ENCODE data around the gene ZNF516.

Gene ZNF516

DNA sequence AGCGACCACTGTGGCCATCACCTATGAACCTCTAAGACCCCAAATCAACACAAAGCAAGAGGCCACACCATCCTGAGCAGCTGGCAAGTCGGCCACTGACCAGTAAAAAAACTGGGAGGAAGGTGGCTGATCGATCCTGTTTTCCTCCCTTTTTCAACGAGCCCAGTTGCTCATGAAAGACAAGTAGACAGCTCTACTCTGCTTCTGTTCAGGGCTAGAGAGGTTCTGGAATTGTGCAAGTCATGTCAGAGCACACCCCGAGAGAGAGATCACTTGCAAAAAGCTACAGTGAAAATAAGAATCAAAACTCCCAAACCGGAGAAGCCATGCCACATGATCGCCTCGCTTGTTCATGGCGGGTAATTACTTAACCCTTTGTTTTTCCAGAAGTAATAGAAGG, 34.6 kb downstream of the ZNF516 start:
- TF ChIP-seq, protein P1, sequence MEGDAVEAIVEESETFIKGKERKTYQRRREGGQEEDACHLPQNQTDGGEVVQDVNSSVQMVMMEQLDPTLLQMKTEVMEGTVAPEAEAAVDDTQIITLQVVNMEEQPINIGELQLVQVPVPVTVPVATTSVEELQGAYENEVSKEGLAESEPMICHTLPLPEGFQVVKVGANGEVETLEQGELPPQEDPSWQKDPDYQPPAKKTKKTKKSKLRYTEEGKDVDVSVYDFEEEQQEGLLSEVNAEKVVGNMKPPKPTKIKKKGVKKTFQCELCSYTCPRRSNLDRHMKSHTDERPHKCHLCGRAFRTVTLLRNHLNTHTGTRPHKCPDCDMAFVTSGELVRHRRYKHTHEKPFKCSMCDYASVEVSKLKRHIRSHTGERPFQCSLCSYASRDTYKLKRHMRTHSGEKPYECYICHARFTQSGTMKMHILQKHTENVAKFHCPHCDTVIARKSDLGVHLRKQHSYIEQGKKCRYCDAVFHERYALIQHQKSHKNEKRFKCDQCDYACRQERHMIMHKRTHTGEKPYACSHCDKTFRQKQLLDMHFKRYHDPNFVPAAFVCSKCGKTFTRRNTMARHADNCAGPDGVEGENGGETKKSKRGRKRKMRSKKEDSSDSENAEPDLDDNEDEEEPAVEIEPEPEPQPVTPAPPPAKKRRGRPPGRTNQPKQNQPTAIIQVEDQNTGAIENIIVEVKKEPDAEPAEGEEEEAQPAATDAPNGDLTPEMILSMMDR (IDR thresholded peaks at IDR 0.05; ENCODE audit: control insufficient read depth, extremely low read depth, insufficient read depth): no peak
- DNase-seq (ENCODE audit: low read depth): no peak
- no peak overlapping the region for H3K4me3 ChIP-seq (ENCODE audit: low read depth, low read length)

DNA sequence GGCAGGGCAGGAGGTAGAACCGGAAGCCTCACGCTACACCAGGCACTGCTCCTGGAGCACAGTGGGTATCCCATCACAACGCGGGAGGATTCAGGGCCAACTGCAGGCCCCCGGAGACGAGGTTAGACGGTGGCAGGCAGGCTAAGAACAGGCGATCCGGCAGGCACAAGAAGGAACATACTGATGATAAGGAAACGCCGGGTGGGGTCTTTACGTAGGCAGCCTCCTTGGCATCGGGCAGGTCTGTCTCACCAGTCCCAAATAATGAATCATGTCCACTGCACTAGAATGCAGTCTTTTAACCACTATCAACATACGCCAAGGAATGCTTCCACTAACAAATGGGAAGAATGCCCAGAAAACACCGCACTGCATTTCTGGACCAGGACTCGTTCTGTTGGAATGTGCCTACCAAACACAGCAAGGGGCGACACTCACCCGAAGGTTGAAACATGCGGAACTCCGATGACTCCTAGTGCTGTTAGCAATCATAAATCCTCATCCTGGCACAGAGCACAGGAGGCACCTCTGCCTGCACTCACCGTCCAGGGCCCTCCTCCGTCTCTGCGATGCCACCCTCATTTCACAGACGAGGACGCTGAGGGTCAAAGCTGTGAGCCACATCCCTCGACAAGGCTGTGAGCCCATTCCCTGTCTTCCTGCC, 35.2 kb downstream of the ZNF516 start:
- H3K4me3 ChIP-seq (ENCODE audit: low read depth, low read length): no peak overlapping the region
- no peak for DNase-seq (ENCODE audit: low read depth)
- TF ChIP-seq, protein P1 (IDR thresholded peaks at IDR 0.05; ENCODE audit: control insufficient read depth, extremely low read depth, insufficient read depth): no peak

DNA sequence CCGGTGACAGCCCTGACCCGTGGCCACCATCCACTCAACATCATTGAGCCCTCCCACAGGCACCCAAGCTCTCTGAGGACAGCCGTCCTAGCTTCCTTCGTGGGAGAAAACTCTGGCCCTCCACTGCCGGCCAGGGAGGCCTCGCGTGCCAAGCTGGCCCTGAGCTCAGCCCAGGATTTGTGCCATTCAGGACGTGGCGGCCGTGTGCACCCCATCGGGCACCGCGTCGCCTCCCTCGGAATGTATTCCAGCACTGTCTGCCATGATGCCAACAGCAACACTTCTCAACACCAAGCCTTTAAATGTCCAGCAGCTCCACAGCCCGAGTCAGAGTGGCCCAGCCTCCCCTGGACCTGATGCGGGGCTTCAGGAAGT, 35.7 kb downstream of the ZNF516 start:
- no peak for DNase-seq (ENCODE audit: low read depth)
- no peak overlapping the region for H3K4me3 ChIP-seq (ENCODE audit: low read depth, low read length)
- TF ChIP-seq, protein P1 (IDR thresholded peaks at IDR 0.05; ENCODE audit: control insufficient read depth, extremely low read depth, insufficient read depth): no peak

DNA sequence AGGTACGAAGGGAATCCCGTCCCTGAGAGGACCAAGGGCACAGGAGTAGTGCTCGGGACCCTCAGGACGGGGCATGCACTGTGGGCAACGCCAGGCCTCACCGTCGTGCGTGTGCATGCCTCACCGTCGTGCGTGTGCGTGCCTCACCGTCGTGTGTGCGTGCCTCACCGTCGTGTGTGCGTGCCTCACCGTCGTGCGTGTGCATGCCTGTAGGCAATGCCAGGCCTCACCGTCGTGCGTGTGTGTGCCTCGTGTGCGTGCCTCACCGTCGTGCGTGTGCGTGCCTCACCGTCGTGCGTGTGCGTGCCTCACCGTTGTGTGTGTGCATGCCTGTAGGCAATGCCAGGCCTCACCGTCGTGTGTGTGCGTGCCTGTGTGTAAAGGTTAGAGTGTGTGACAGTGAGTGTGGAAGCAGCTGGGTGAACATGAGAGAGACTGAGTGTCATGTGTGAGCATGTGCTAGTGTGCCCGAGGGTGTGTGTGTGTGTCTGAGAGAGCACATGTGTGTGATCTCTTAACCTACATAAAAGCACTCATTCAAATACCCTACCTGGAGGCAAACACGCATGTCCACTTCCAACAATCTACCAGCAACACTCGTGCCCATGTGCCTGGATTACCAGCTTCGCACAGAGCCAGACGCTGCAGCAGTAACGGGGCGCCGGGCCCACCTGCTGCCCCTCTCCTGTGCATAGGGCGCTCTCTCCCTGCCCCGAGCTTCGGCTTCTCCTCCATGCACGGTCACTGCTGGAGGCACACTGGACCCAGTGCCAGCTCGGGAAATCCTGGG, 36.3 kb downstream of the ZNF516 start:
- no peak overlapping the region for H3K4me3 ChIP-seq (ENCODE audit: low read depth, low read length)
- DNase-seq (ENCODE audit: low read depth): no peak

DNA sequence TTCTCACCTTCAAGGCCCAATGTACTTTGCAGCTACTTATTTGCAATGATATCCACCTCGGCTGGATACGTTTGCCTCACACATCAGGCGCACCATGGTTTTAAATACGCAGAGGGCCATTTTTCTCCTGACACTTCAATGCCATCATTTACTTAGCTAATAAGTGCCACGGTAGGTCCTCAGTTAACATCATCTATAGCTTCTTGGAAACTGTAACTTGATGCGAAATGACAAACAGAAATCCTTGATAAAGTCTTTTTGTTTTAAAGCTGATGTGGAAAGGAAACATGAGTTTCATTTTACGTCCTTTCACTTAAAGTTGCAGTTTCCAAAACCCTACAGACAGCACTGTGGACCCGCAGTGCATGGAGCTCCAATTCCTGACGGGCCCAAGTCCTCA, 37.1 kb downstream of the ZNF516 start:
- no peak overlapping the region for H3K4me3 ChIP-seq (ENCODE audit: low read depth, low read length)
- TF ChIP-seq, protein P1 (IDR thresholded peaks at IDR 0.05; ENCODE audit: control insufficient read depth, extremely low read depth, insufficient read depth): no peak

More for the DNA sequence above, 36.3 kb downstream of the ZNF516 start:
- TF ChIP-seq, protein P1 (IDR thresholded peaks at IDR 0.05; ENCODE audit: control insufficient read depth, extremely low read depth, insufficient read depth): no peak

DNA sequence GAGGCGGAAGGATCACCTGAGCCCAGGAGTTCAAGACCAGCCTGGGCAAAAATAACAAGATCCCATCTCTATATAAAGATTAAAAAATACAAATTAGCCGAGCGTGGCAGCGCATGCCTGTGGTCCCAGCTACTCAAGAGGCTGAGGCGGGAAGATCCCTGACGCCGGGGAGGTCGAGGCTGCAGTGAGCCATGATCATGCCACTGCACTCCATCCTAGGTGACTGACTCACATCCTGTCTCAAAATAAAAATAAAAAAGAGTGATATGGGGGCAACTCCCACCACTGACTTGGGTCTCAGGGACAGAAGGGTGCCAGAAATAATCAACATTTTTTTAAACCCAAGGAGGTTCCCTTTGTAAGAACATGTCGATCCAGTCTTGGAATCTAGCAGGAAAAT, 37.6 kb downstream of the ZNF516 start:
- TF ChIP-seq, protein P1 (IDR thresholded peaks at IDR 0.05; ENCODE audit: control insufficient read depth, extremely low read depth, insufficient read depth): no peak
- no peak for DNase-seq (ENCODE audit: low read depth)

More for the DNA sequence above, 37.1 kb downstream of the ZNF516 start:
- no peak for DNase-seq (ENCODE audit: low read depth)

More for the DNA sequence above, 37.6 kb downstream of the ZNF516 start:
- H3K4me3 ChIP-seq (ENCODE audit: low read depth, low read length): no peak overlapping the region
